Measurements from ENCODE around the gene TMEM161A.
"Not testable (repeated sequence)": the region's sequence is repeated elsewhere in the genome, so short reads cannot be mapped to it uniquely, and the experiment has no call there.

Gene TMEM161A

GRCh38 chr19:19138109-19138981 lies at the start of gene TMEM161A:
TMEM161A (minus strand) TSS chr19:19138478; CDS start chr19:19138428, 50 bp downstream.
- DNase-seq = peak; percentile 99

GRCh38 chr19:19186742-19187141 lies 48.5 kb upstream of the TMEM161A start:
- DNase-seq = no peak

GRCh38 chr19:19185853-19186740 lies 47.8 kb upstream of the TMEM161A start:
- DNase-seq = peak; percentile 39

DNA sequence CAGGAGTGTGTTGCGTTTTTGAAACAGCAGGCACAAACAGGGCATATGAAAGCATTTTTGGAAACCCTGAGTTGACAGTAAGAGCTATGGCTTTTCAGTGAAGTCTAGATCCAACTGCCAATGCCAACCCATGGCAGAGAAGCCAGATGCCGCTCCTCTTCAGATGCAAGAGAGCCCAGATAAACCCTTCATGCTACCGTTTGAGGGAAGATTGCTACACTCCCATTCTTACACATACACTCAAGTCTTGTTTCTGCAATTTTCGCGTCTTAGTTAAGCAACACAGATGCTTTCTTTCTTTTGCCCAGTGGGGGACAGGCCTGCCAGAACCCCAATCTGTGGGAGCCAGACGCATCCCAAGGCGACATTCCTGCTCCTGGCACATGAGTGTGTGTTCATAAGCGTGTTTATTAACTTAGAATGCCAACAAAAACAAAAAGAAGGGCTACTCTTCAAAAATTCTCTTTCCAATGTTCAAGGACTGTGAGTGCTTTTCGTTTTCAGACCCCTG lies 43.3 kb upstream of the TMEM161A start:
- no peak for DNase-seq

DNA sequence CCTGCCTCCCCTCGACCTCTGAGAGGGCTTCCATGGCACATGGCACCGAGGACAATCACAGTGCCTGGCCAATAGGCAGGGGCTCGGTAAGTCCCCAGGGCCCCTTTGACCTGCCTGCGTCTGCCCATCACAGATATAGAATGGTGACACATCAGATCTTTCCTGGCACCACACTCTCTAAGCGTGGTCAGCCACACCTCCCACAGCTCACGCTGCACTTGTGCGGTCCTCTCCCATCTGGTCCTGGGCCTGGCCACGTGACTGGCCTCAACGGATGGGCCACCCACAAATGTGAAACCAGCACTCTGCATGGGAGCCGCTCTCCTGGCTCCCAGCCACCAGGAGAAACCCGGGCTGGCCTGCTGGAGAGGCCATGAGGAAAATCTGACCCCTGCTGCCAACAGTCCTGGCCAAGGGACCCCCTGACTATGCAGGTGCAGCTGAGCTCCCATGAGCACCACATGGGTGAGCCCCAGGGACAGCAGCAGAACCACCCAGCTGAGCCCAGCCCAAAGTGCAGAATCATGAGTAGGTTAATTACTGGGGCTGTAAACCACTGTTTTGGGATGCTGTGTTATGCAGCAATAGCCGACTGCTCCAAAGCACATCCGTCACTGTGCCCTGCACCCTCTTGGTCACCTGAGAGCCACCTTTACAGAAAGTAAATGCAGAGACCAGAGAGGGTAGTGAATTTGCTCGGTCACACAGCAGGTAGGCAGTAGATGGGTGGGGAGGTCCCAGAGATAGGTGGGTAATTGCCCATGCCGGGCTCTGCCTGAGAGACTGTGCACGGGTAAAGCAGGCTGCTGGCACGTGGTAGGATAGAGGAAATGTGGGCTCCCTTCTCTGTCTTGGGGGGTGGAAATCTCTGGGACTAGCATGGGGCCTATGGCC lies 41.5 kb upstream of the TMEM161A start:
- no peak for DNase-seq

- DNase-seq = no peak
These were observed 38.7 kb upstream of the TMEM161A start for GRCh38 chr19:19176950-19177349.

DNA sequence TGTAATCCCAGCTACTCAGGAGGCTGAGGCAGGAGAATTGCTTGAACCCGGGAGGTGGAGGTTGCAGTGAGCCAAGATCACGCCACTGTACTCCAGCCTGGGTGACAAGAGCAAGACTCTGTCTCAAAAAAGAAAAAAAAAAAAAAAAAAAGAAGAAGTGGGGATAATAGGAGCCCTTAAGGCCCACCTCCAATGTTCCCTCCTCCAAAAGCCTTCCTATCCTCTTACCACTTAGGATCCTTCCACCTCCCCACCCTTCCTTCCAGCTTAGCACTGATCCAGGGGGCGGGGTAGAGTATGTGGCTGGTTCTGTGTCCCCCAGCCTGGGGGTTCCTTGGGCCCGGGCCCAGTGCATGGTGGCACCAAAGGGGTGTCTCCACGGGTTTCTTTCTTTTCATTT lies 35.0 kb upstream of the TMEM161A start:
- DNase-seq = not testable (repeated sequence)

GRCh38 chr19:19171821-19172532 lies 33.7 kb upstream of the TMEM161A start:
- peak; percentile 72 for DNase-seq

DNA sequence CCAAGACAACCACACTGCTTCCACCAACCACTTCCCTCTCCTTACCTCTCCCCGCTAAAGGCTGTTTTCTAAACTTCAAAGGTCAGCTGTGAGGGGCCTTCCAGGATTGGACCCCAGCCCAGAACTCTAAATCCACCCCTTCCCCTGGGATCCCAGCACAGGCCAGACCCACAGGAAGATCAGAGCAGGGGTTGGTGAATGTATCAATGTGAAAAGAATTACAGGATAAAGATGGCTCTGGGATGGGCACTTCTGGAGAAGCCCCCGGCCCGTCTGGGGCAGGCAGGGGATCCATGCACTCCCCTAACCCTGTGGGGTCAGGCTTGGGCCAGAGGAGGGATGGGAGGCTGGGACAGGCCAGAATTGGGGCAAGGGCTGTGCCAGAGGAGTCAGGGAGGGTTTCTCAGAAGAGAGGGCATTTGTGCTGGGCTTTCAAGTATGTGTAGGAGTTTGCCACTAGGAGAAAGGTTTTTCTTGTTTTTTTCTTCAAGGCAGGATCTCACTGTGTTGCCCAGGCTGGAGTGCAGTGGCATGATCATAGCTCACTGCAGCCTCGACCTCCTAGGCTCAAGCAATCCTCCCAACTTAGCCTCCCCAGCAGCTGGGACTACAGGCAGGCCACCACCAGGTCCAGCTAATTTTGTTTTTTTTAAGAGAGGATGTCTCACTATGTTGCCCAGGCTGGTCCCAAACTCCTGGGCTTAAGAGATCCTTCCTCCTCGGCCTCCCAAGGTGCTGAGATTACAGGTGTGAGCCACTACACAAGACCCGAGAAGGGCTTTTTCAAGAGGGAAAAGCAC lies 32.8 kb upstream of the TMEM161A start:
- peak; percentile 16 for DNase-seq

GRCh38 chr19:19170053-19170872 lies 32.0 kb upstream of the TMEM161A start, which contains the start of gene MEF2B:
MEF2B (minus strand) TSS chr19:19170263; CDS start chr19:19150735, 19,528 bp downstream.
- DNase-seq = peak; percentile 53

DNA sequence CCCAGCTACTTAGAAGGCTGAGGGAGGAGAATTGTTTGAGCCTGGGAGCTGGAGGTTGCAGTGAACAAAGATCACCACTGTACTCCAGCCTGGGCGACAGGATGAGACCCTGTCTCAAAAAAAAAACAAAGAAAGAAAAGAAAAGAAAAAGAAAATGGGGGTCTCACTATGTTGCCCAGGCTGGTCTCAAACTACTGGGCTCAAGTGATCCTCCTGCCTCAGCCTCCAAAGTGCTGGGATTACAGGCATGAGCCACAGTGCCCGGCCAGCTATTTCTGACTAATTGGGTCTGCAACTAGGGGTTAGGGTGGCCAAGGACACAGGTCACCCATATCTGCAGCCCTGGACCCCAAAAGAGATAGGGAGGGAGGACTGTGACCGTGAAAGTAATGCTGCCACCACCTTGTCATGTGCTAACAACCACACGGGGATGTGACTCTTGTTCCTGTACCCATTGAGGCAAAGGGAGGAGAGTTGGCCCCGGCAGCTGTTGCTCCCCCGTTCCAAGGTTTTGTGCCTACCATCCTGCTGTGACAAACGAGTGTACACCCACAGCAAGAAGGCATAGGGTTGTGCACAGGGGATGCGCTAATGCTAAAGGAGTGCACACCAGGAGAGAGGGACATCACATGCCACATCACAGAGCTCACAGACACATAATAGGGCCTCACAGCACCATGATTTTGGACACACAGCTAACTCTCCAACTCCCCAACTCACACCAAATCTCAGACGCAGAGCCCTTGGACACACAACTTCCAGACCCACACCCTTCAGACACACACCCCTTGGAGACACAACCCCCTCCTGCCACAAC lies 31.2 kb upstream of the TMEM161A start:
- no peak for DNase-seq

DNA sequence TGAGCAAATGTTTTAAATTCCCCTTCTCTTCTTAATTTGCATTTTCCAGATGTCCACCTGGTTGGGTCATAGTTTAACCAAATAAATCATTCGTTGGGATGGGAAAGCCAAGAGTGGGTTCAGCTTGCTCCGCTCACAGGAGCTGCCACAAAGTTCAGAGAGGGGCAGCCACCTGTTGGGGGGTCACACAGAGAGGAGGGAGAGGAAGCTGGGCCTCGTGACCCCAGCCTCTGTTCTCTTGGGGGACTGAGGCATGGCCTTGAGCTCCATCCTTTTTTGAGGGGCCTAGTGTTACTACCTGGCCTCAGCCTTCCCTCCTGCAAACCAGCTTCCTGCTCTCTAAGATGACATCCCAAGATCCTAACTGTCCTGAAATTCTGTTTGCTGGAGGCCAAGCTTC lies 29.3 kb upstream of the TMEM161A start:
- no peak for DNase-seq

- no peak for DNase-seq
These were observed 27.1 kb upstream of the TMEM161A start for GRCh38 chr19:19165396-19165795.

GRCh38 chr19:19162495-19162894 lies 24.2 kb upstream of the TMEM161A start:
- no peak for DNase-seq

- no peak for DNase-seq
These were observed 22.3 kb upstream of the TMEM161A start for GRCh38 chr19:19160461-19161035.

DNA sequence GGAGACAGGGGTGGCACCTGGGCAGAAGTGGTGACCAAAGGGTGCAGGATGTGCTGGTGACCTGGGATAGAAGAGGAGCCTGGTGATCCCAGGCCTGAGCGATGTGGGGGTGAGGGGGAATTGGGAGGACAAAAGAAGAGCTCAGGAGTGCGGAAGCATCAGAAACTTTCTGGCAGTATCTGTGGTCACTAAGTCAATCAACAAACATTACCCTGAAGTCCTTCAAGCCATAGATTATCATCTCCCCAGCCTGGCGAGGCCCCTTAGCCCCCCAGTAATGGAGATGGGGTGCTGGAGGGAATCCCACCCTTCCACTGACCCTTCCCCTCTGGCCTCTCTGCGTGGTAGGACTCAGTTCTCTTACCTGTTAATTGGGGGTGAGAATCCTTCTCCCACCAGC lies 21.3 kb upstream of the TMEM161A start:
- no peak for DNase-seq

DNA sequence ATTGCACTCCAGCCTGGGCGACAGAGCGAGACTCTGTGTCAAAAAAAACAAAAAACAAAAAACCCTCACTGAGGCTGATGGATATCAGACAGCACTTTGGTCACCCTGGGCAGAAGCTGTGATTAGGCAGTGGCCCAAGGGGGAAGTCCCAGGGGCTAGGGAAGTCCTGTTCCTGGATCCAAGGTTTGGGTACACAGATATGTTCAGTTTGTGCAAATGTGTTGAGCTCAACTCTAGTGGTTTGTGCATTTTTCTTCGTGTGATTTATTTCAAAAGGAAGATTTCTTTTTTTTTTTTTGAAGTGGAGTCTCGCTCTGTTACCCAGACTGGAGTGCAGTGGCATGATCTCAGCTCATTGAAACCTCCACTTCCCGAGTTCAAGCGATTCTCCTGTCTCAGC lies 19.5 kb upstream of the TMEM161A start:
- DNase-seq = no peak

- no peak for DNase-seq
These were observed 17.4 kb upstream of the TMEM161A start for GRCh38 chr19:19155495-19156219.
